Ecto neural progenitor cell (in vitro differentiated cells): ENCODE measurements around the gene CHRNA9.
"Not testable (repeated sequence)": the region's sequence is repeated elsewhere in the genome, so short reads cannot be mapped to it uniquely, and the experiment has no call there.

Experiments used
- DNase-seq: peaks from one replicate; pipeline ENCODE4 v3.0.0-alpha.2; 2018; ENCODE audit warnings: low spot score

Gene CHRNA9

DNA sequence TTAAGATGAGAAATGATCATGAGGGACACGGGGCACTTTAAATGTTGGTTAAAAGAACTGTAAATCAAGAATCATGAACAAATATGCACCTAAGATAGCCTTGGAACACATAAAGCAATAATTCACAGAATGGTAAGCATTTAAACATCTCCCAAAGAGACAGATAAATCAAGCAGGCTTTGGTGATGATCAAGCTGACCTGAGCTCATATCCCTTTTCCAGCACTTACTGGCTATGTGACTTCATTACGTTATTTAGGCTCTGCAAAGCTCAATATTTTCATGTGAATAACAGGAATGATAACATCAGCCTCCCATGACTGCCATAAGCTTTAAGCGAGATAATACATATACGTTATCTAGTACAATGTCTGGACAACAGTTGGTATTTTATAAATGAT, 54.9 kb downstream of the CHRNA9 start:
- DNase-seq = no peak

GRCh38 chr4:40392241-40392640, 57.1 kb downstream of the CHRNA9 start:
- DNase-seq = not testable (repeated sequence)

GRCh38 chr4:40394236-40394635, 59.1 kb downstream of the CHRNA9 start:
- DNase-seq = no peak

GRCh38 chr4:40395166-40395900, 60.2 kb downstream of the CHRNA9 start:
- DNase-seq = no peak

DNA sequence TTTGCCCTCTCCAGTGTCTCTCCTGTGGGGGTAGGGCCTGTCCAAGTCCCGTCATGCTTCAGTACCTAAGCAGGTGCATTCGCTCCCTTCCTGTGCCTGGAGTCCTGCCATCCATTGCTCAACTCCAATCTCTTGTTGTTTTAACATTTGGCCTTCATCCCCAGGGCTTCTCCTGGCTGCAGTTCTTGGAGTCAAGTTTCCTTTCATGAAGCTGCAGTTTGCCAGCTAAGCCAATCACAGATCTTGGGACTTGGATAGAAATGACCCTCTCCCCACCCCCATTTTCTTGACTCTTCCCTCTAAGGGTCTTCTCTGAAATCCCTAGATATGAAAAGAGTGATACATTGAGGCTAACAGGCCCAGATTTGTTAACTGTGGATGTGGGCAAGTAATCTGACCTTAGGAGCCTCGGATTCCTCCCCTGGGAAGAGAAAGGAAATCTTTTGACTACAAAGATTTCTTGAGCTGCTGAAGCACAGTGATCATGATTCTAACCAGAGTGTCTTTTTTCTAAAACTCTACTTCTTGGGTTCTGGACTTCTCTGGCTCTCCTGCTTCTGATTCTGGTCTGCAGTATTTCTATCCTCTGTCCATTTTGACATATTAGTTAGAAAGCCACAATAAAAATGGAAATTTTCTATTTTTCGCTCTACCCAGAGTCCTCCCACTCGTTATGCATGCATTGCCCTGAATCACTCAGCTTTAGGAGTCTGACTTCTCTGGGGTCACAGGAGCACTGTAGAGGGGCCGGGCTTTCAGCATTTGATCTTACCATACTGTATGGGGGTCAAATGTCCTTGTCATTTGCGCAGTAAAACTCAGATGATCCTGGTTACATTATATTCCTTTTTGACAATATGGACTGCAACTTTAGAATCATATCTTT, 61.0 kb downstream of the CHRNA9 start:
- no peak for DNase-seq

DNA sequence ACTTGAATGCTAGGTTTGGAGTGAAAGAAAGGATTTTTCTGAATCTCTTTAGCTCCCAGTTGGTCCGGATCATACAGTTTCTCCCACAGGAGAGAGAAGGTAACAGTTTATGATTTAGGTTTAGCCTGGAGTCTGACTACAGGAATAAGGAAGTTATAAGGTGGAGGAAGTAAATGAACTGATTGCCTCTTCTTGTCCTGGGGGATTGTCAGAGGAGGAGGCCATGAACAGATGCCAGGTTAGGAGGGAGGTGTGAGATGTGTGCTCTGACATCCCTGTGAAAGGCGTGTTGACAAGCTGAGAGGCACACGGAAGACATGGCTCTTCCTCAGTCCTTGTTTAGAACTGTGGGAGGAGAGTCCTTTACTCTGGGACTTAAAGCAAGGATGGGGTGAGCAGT, 64.4 kb downstream of the CHRNA9 start:
- no peak for DNase-seq

DNA sequence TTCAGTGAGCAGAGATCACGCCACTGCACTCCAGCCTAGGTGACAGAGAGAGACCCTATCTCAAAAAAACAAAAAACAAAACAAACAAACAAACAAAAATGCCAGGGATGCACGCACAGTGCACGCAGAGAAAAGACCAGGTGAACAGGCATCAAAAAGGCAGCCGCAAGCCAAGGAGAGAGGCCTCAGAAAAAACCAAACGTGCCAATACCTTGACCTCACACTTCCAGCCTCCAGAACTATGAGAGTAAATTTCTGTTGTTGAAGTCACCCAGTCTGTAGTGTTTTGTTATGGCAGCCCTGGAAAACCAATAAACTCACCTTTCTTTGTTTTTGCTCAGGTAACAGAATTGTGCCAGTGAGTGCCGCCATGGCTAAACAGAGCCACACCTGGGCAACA, 66.0 kb downstream of the CHRNA9 start:
- no peak for DNase-seq

DNA sequence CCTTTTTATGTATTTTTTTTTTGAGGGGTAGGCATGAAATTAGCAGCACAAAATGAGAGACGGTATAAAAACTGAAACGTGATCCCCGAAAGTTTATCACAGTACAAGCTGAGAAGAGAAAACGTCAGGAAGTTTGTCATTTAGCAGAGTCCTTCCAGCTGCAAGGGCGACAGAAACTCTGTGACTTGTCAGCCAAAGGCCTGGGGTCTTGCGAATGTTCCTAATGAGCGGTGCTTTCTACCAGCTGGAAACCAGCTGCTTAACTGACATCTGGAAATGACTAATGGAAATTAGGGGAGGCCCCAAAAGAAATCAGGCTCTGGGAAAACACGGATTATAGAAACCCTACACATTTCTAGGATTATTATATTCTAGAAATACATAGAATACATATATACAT, 66.5 kb downstream of the CHRNA9 start:
- DNase-seq = no peak

DNA sequence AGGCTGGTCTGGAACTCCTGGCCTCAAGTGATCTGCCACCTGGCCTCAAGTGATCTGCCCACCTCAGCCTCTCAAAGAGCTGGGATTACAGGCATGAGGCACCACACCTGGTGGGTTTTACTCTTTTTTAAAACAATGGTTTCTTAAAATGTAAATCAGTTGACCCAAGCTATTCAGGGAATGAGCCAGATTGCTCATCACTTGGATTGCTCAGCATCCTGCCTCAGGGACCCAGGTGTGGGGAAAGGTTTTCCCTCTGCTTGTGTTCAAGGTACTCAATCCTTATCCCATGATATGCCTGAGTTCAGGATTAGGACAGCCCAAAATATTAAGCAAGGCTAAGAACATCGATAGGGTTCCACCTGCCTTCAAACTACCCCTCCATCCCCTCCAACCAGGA, 67.4 kb downstream of the CHRNA9 start:
- DNase-seq = no peak

GRCh38 chr4:40403081-40403480, 67.9 kb downstream of the CHRNA9 start:
- no peak for DNase-seq
